GM18858 (cell line): ENCODE results near the gene GNPTAB.
"Not testable (repeated sequence)": the region's sequence is repeated elsewhere in the genome, so short reads cannot be mapped to it uniquely, and the experiment has no call there.

Experiments
- ATAC-seq: cut with Tn5 transposase; IDR thresholded peaks from one replicate; pipeline ENCODE4 v1.9.1; 2021; ENCODE audit not compliant: unreplicated experiment

The GNPTAB gene

GRCh38 chr12:101740980-101741379 is 89.8 kb downstream of the GNPTAB start:
- ATAC-seq, result no peak

- no peak for ATAC-seq
These were observed 90.2 kb downstream of the GNPTAB start for GRCh38 chr12:101740566-101740965.

GRCh38 chr12:101738920-101739665 is 91.7 kb downstream of the GNPTAB start, which contains the start of gene SYCP3:
Gene SYCP3, minus strand, starts transcription at chr12:101739462. Its CDS starts 1,527 bp downstream, at chr12:101737935.
- ATAC-seq, result no peak

GRCh38 chr12:101737476-101737875 is 93.3 kb downstream of the GNPTAB start:
- ATAC-seq, result no peak

- not testable (repeated sequence) for ATAC-seq
These were observed 96.3 kb downstream of the GNPTAB start for GRCh38 chr12:101734482-101734881.

- ATAC-seq, result no peak
These were observed 97.6 kb downstream of the GNPTAB start for GRCh38 chr12:101733166-101733565.

- no peak for ATAC-seq
These were observed 98.4 kb downstream of the GNPTAB start for GRCh38 chr12:101732318-101732717.

GRCh38 chr12:101729842-101730241 is 100.9 kb downstream of the GNPTAB start:
- ATAC-seq, result no peak

- no peak for ATAC-seq
These were observed 103.7 kb downstream of the GNPTAB start for GRCh38 chr12:101727098-101727497.

- no peak for ATAC-seq
These were observed 108.4 kb downstream of the GNPTAB start for GRCh38 chr12:101722392-101722791.

GRCh38 chr12:101720118-101720517 is 110.6 kb downstream of the GNPTAB start:
- no peak for ATAC-seq

- ATAC-seq, result no peak
These were observed 111.2 kb downstream of the GNPTAB start for GRCh38 chr12:101719566-101719965.

GRCh38 chr12:101714877-101715444 is 115.8 kb downstream of the GNPTAB start:
- ATAC-seq, result no peak

- ATAC-seq, result no peak
These were observed 116.8 kb downstream of the GNPTAB start for GRCh38 chr12:101713930-101714329.

GRCh38 chr12:101713059-101713682 is 117.6 kb downstream of the GNPTAB start:
- no peak for ATAC-seq

GRCh38 chr12:101710288-101710687 is 120.5 kb downstream of the GNPTAB start:
- no peak for ATAC-seq

GRCh38 chr12:101707131-101707782 is 123.5 kb downstream of the GNPTAB start:
- ATAC-seq, result no peak

GRCh38 chr12:101706403-101706802 is 124.4 kb downstream of the GNPTAB start:
- no peak for ATAC-seq

- ATAC-seq, result no peak
These were observed 127.3 kb downstream of the GNPTAB start for GRCh38 chr12:101703487-101703886.

- ATAC-seq, result no peak
These were observed 130.4 kb downstream of the GNPTAB start for GRCh38 chr12:101700299-101700820.

- no peak for ATAC-seq
These were observed 131.9 kb downstream of the GNPTAB start for GRCh38 chr12:101698800-101699347.
